Heart left ventricle (tissue), 13 donors: ENCODE results near the gene ZCCHC2.

ENCODE experiments used
- POLR2A ChIP-seq, 2 donors: fragments of 450-650 bp; IDR thresholded peaks; one replicate each; pipeline ENCODE4 v1.6.1; 2017; ENCODE audit warnings: antibody characterized with exemption in 2 of 2, mild to moderate bottlenecking in 2 of 2, moderate library complexity in 2 of 2
- TF ChIP-seq, protein P1 (sequence below), 12 donors: fragments of 200-600 bp; sonication (generic) in 4 of 12; IDR thresholded peaks; one replicate each; pipeline versions ENCODE4 v1.5.0 to v1.8.0; 2018 to 2022; ENCODE audit warnings: antibody characterized with exemption in 12 of 12, mild to moderate bottlenecking in 5 of 12
- donor health status: ischemic (EF 13 %, LVEDD 7.1; RV severe dilation, severe dysfunction).
- donor health status: DM: no; HTN: yes; CAD: no.
- donor health status: DM: no; HTN: no; CAD: no.
- donor health status: ischemic (EF 25% LVEDD 6.9; RV normal size, moderate dysfunction).
- donor health status: ischemic (EF 25% LVEDD 5.7; RV mildly dilated, moderate dysfunction).
- donor health status: ischemic (EF 35%, LVEDD 5.7; RV mildly dilated, moderate dysfunction).
- donor health status: nonischemic (EF 11% LVEDD 7.7; RV severe dilation, severe dysfunction).
- donor health status: DM: yes; HTN: yes; CAD: no.
- donor health status: PGD.
- donor health status: ischemic (EF 29% LVEDD 5.4; RV normal size, mild dysfunction).
- donor health status: nonischemic (EF 23%, LVEDD 6.1; RV moderate dilation, normal function).

DNA sequence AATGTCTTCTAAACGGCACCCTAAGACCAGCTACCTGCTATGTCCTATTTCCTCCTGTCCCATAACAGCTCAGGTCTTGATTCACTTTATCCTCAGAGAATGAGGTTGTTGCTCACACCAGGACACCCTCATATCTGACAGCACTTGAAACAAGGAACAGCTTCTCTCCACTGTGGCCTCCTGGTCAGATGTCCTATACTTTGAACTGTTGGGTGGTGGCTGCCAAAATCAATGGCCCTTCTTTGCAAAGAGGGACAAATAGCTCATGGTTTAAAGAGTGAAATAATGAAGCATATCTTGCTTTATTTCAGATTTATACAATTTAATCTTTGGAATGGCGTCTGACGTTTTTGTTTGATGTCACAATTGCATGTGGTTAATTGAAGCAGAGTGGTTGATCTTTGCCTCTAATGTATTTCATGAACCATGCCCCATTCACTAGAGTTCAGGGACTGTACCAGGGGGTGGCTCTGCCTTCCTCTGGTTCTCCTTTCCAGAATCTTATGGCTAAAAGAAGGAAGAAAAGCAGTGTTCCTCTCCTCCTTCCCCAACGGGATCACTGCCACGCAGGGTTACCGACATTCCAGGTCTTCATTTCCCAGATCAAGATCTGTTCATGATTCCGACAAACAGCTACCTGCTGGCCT is 24.1 kb upstream of the ZCCHC2 start:
- no peak for TF ChIP-seq POLR2A (IDR thresholded peaks at IDR 0.05)
- TF ChIP-seq, protein P1, sequence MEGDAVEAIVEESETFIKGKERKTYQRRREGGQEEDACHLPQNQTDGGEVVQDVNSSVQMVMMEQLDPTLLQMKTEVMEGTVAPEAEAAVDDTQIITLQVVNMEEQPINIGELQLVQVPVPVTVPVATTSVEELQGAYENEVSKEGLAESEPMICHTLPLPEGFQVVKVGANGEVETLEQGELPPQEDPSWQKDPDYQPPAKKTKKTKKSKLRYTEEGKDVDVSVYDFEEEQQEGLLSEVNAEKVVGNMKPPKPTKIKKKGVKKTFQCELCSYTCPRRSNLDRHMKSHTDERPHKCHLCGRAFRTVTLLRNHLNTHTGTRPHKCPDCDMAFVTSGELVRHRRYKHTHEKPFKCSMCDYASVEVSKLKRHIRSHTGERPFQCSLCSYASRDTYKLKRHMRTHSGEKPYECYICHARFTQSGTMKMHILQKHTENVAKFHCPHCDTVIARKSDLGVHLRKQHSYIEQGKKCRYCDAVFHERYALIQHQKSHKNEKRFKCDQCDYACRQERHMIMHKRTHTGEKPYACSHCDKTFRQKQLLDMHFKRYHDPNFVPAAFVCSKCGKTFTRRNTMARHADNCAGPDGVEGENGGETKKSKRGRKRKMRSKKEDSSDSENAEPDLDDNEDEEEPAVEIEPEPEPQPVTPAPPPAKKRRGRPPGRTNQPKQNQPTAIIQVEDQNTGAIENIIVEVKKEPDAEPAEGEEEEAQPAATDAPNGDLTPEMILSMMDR (IDR thresholded peaks at IDR 0.05) = no peak
